GM21367 (cell line): ENCODE results near the gene NCAPH2.

Source experiments
- ATAC-seq: cut with Tn5 transposase; IDR thresholded peaks from one replicate; pipeline ENCODE4 v1.9.1; 2021; ENCODE audit not compliant: unreplicated experiment

The NCAPH2 gene

DNA sequence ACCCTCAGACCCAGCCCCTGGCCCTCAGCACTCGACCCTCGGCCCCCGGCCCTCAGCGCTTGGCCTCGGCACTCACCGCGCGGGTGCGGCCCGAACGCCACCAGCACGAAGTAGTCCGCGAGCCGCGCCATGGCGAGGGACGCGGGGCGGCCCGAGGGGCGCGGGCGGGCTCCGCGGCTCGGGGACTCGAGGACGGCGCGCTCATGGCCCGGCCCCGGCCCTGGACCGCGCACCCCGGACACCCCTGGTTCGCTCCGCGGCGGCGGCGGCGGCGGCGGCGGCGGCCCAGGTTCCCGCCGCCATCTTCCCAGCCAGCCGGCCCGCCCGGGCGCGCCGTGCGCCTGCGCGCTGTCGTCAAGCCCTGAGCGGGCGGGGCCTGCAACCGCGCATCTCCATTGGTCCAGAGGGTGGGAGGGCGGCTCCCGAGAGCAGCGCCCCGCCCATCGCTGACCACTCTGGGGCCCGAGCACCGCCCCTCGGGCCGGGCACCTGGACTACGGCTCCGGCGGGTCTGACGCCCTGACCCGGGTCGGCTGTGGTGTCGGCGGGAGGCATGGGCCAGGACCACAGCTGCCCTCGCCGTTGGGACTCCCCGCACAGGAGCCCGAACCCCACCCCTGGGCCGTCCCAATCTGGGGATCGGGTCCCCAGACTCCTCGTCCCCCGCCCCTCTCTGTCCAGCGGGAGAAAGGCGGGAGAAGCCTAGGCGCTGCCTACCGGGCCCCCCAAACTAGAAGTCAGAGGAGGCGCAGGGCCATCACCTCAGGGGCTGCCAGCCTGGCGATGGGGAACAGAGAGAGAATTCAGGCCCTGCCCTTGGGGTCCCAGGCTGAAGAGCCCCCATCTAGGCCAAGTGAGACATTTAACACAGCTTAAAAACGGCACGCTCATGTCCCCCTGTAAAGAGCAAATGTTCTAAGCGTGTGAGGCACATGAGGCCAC, 33.0 kb upstream of the NCAPH2 start, which contains the start of gene SBF1:
TSS of gene SBF1 (minus strand) at position 326 of the 942 bp plus-strand sequence. CDS start at position 131, 195 bp downstream.
- ATAC-seq: no peak

DNA sequence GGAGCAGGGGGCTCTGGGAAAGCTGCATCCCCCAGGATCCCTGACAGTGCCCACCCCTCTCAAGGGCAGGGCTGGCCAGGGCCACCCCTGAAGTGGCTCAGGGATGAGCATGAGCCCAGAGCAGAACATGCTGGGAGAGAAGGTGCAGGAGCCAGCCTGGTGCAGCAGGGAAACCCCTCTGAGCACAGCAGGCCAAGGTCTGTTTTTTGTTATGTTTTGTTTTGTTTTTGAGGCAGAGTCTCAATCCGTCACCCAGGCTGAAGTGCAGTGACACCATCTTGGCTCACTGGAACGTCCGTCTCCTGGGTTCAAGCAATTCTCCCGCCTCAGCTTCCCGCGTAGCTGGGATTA, 32.4 kb upstream of the NCAPH2 start:
- no peak for ATAC-seq

- no peak for ATAC-seq
Observed at GRCh38 chr22:50476868-50477267, 31.2 kb upstream of the NCAPH2 start.

DNA sequence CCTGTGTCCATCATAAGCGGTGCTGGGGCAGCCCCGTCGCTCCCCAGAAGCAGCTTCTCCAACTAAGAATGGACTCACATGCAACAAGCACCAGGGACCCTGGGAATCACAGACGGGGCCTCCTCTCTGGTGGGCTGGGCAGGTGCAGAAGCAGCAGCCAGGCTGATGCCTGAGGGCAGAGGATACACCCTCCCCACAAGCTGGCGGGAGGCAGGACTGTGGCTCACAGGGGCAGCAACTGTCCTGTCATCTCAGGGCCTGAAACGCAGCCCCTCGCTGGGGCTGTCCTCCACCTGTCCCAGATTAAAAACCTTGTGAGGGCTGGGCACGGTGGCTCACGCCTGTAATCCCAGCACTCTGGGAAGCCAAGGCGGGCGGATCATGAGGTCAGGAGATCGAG, 30.1 kb upstream of the NCAPH2 start:
- no peak for ATAC-seq

DNA sequence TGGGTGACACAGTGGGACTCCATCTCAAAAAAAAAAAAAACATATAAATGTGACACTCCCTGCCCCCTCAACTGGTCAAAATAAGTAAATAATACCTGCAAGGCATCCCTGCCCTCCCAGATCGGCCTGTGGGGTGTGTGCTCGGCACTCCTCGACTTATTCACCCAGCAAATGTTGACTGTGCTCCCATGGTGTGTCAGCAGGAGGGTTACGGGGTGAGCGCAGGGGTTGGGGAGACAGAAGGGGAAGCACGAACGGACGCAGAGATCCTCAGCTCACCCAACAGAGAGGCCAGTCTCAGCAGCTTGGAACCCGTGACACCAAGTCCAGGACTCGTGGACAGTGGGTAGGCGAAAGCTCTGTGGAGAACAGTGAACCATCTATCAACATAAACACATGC, 28.3 kb upstream of the NCAPH2 start:
- no peak for ATAC-seq

- ATAC-seq: no peak
Observed at GRCh38 chr22:50481045-50481439, 27.0 kb upstream of the NCAPH2 start.

DNA sequence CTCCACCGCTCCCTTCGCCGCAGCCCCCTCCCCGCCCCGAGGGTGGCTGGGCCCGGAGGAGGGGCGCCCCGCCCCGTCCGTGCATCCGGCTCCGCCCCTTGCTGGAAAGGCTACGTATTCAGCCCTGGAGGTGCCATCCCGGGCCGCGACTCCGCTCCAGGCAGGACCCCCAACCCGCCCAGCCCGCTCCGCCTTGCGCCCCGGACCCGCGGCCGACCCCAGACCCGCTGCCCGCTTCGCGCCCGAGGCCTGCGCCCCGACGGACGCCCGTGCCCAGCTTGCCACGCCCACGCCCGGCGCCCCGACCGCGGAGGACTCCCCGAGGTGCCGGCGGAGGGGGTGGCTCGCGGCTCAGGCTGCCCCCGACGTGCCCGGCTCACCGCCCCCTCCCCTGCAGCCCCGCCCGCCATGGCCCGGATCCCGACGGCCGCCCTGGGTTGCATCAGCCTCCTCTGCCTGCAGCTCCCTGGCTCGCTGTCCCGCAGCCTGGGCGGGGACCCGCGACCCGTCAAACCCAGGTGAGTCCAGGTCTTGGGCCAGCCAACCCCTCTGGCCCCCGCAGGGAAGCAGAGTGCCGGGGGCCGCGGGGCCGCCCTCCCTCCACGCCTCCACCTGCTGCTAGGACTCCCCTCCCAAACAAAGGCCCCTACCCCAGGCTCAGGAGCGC, 26.5 kb upstream of the NCAPH2 start, which contains the start of gene ADM2:
TSS of gene ADM2 (plus strand) at position 104 of the 667 bp plus-strand sequence. CDS start at position 409, 305 bp downstream.
- no peak for ATAC-seq

DNA sequence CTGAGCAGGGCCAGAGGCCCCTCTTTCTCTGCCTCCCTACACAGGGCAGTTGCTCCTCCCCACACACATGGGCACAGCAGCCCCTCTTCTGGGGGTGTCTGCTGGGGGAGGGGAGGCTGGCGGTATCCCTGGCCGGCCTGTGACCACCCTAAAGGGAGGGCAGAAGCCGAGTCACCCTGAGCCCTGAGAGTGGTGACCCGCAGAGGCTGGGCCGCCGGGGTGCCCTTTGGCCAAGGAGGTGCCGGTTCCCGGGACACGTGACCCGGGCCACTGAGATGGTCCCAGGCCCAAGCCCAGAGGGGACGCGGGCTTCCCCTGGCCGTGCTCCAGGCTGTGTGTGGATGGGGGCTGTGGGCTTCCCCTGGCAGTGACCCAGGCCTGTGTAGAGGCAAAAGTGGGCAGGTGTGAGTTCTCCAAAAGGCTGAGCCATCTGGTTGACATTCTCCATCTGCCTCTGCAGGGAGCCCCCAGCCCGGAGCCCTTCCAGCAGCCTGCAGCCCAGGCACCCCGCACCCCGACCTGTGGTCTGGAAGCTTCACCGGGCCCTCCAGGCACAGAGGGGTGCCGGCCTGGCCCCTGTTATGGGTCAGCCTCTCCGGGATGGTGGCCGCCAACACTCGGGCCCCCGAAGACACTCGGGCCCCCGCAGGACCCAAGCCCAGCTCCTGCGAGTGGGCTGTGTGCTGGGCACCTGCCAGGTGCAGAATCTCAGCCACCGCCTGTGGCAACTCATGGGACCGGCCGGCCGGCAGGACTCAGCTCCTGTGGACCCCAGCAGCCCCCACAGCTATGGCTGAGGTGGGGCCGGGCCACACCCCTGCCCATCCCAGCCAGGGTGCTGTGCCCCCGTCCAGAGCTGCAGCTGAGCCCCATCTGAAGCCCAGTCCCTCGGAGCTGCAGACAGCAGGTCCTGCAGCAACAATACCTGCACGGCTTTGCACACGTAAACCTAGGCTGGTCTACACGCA, 25.6 kb upstream of the NCAPH2 start:
- no peak for ATAC-seq

GRCh38 chr22:50483106-50483505, 24.9 kb upstream of the NCAPH2 start:
- no peak for ATAC-seq

DNA sequence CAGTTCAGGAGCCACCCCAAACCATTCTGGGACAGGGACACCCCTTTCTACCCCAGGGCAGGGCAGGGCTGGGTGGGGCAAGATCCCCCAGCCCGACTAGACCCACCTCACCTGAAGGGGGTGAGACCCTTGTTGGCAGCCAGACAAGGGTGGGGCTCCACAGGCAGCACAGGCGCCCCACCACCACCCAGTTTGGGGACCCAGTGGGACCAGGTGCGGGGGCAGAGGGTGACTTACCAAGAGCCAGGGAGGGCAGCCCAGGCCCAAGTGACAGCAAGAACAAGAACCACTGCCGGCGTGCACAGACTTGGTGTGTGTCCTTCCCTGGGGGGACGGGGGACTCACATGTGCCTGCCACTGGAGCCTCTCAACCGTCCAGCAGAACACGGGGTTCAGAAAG, 24.5 kb upstream of the NCAPH2 start:
- ATAC-seq: no peak

- no peak for ATAC-seq
Observed at GRCh38 chr22:50483977-50484853, 23.8 kb upstream of the NCAPH2 start.

- no peak for ATAC-seq
Observed at GRCh38 chr22:50485221-50486131, 22.5 kb upstream of the NCAPH2 start.

GRCh38 chr22:50486561-50487289, 21.3 kb upstream of the NCAPH2 start, which contains the start of gene MIOX:
TSS of gene MIOX (plus strand) at chr22:50486859. CDS start at chr22:50486898, 39 bp downstream.
- no peak for ATAC-seq

DNA sequence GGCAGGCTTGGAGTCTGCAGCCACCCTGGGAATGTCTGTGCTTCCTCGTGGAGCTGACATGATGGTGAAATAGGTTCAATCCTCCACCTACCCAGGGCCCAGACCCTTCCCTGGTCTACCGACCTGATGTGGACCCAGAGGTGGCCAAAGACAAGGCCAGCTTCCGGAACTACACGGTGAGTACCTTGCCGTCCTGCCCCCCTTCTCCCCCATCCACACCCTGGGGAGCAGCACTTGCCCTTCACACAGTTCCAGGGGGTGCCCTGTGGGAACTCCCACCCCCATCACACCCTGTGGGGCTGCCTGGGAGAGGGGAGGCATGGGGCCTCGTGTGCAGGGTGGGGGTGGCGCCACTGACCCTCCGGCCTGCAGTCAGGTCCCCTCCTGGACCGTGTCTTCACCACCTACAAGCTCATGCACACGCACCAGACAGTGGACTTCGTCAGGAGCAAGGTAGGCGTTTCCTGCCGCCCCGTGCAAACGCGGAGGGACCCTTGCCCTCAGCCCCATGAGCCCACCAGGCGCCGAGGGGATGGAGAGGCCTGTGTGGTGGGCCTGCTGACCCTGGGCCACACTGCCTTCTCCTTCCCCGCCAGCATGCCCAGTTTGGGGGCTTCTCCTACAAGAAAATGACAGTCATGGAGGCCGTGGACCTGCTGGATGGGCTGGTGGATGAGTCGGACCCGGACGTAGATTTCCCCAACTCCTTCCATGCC, 20.6 kb upstream of the NCAPH2 start:
- ATAC-seq: no peak

DNA sequence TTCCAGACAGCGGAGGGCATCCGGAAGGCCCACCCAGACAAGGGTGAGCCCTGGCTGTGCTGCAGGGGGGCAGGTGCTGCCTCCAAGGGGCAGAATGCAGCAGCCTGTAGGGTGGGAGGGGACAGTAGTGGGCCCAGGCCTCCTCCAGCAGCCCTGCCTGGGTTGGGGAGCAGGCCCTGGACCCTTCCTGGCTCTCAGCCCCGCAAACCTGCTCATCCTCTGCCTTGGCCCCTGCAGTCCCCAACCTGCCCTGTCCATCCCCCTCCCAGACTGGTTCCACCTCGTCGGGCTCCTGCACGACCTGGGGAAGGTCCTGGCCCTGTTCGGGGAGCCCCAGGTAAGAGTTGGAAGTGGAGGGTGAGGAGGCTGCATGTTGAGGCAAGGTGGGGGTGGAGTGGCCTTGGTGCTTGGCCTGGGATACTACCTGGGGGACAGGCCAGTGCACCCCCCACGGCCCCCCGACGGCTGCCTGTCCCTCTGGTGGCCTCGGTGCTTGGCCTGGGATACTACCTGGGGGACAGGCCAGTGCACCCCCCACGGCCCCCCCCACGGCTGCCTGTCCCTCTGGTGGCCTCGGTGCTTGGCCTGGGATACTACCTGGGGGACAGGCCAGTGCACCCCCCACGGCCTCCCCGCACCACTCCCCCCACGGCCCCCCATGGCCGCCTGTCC, 19.9 kb upstream of the NCAPH2 start:
- ATAC-seq: no peak

DNA sequence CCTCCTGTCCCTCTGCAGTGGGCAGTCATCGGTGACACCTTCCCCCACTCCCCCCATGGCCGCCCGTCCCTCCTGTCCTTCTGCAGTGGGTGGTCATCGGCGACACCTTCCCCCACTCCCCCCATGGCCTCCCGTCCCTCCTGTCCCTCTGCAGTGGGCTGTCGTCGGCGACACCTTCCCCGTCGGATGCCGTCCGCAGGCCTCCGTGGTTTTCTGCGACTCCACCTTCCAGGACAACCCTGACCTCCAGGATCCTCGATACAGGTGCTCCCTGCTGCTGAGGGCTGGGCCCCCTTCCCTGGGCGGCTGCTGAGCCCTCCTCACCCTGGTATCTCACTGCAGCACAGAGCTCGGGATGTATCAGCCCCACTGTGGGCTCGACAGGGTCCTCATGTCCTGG, 19.1 kb upstream of the NCAPH2 start:
- ATAC-seq: no peak
